Measurements from ENCODE around the gene KCNQ1.

Gene KCNQ1

DNA sequence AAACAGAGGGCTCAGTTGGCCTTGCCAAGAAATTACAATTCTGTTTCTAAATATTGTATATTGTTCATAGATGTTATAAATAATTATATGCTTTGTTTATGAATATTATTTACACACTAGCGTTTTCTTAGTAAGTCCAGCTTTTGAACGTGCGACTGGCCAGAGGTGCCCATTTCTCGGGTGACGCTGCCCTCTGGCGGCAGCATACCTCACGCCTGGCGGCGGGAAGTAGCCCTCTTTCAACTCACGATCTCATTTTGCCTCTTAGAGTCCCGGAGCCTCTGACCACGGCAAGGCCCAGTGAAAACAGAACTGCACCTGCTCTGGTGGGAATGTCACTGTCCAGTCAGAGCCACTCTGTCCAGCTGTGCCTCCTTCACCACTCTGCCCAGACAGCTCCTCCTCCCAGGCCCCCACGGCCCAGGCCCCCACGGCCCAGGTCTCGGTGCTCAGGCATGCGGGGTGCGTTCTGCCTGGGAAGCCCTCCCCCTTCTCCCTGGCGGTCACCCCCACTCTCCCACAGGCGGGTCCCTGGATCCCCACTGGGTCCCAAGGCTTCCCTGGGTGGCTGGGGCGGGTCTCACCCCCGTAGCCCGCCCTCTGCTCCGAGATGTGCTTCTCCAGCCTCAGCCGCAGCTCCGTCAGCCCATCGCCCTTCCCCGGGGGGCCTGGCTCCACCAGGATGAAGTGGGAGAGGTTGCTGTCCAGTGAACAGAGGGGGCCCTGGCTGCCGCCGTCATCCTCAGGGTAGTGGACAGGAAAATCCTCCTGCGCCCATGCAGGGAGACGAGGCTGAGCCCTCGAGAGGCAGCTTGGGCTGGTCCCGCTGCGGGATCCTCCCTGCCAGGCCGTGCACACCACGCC, 24.9 kb upstream of the KCNQ1 start:
- H3K27me3 ChIP-seq (ENCODE audit: insufficient read depth, low read length) = no peaks in the 10 kb centered on the region
- H3K27ac ChIP-seq (ENCODE audit: low read depth, low read length) = no peak overlapping the region
- H2AFZ ChIP-seq (ENCODE audit: low read length, unreplicated experiment) = no peak overlapping the region
- H3K4me3 ChIP-seq (ENCODE audit: low read depth, low read length) = no peak overlapping the region
- H3K36me3 ChIP-seq (ENCODE audit: insufficient read depth, low read length) = no peaks in the 10 kb centered on the region
- no peaks in the 10 kb centered on the region for H3K79me2 ChIP-seq (ENCODE audit: control insufficient read depth, insufficient read depth, low read length, unreplicated experiment)
- no peaks in the 10 kb centered on the region for H3K4me1 ChIP-seq (ENCODE audit: control insufficient read depth, insufficient read depth, low read length, unreplicated experiment)

DNA sequence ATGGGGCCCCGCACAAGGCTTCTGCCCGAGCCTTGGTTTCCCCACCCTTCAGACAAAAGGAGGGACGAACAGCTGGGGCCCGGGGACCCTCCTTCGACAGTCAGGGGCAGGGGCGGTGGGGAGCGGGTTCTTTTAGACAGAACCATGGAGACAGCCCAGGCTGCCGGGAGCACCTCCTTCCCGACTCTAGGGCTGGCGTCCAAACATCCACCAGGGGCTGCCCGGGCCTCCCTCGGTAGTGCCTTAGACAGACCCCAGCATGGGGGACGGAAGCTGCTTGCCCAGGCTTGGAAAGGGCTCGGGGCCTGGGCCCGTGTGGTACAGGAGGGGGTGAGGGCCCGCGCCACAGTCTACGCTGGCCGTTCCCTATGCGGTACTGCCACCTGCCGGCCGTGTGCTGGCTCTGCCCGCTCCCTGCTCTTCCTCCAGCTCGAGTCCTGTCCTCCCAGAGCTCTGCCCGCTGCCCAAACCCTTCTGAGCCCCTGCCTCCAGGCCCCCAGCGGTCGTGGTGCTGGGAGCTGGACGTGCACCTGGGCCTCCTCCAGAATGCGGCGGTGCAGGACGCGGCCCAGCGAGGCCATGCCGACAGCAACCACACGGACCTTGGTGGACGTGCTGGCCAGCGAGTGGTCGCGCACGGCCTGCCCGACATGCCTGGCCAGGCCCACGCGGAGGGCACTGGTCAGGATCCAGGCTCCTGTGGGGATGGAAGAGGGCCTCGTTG, 24.1 kb upstream of the KCNQ1 start:
- no peaks in the 10 kb centered on the region for H3K79me2 ChIP-seq (ENCODE audit: control insufficient read depth, insufficient read depth, low read length, unreplicated experiment)
- H3K27me3 ChIP-seq (ENCODE audit: insufficient read depth, low read length) = no peaks in the 10 kb centered on the region
- H3K4me3 ChIP-seq (ENCODE audit: low read depth, low read length) = no peak overlapping the region
- no peaks in the 10 kb centered on the region for H3K4me1 ChIP-seq (ENCODE audit: control insufficient read depth, insufficient read depth, low read length, unreplicated experiment)
- H3K27ac ChIP-seq (ENCODE audit: low read depth, low read length) = no peak overlapping the region
- H2AFZ ChIP-seq (ENCODE audit: low read length, unreplicated experiment) = no peak overlapping the region
- H3K36me3 ChIP-seq (ENCODE audit: insufficient read depth, low read length) = no peaks in the 10 kb centered on the region

DNA sequence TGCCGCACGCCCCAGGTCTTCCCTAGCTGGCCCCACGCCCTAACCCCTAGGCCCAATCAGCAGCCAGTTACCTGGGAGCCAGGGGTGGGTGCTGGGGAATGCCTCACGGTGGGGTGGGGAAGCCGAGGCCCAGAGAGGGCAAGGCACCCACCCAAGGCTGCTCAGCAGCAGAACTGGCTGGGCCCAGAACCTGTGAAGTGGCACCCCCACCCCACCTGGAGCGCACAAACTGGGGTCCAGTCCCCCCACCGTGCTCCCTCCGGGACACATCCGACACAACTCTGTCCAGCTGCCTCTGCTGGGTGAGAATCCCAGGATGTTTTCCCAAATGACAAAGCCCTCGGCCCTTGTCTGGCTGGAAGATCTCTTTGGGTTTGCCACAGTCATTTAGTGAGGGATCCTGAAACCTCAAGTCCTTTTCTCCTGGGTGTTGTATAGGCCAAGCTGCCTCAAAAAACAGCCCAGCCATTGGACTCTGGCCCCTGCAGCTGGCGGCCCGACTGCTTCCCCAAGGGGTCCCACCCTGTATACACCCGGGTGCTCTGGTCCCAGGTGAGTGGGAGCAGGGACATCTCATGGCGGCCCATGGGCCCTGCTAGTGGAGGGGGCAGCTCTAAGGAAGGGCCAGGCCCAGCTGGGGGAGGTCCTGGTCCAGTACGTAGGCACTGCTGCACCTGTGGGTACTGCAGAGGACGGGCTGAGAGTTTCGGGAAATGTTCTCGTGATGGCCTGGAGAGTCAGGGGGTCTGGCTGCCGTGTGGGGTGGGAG, 23.4 kb upstream of the KCNQ1 start:
- H3K27ac ChIP-seq (ENCODE audit: low read depth, low read length) = no peak overlapping the region
- no peaks in the 10 kb centered on the region for H3K79me2 ChIP-seq (ENCODE audit: control insufficient read depth, insufficient read depth, low read length, unreplicated experiment)
- H3K27me3 ChIP-seq (ENCODE audit: insufficient read depth, low read length) = no peaks in the 10 kb centered on the region
- no peaks in the 10 kb centered on the region for H3K4me1 ChIP-seq (ENCODE audit: control insufficient read depth, insufficient read depth, low read length, unreplicated experiment)
- H3K36me3 ChIP-seq (ENCODE audit: insufficient read depth, low read length) = no peaks in the 10 kb centered on the region
- no peak overlapping the region for H2AFZ ChIP-seq (ENCODE audit: low read length, unreplicated experiment)
- no peak overlapping the region for H3K4me3 ChIP-seq (ENCODE audit: low read depth, low read length)

DNA sequence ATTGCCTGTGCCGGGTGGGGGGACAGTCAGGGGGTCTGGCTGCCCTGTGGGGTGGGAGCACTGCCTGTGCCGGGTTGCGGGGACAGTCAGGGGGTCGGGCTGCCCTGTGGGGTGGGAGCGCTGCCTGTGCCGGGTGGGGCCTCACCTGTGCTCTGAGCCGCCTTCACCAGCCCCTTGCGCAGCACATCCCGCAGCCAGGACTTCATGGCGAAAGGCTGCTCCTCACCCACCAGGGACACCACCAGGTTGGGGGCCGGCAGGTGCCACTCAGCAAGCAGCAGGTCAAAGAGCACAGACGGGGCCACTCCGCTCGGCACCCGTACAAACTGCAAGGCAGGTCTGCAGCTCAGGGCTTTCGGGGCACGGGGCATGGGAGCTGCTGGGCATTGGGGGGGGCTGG, 22.8 kb upstream of the KCNQ1 start:
- H3K27me3 ChIP-seq (ENCODE audit: insufficient read depth, low read length) = no peaks in the 10 kb centered on the region
- no peak overlapping the region for H2AFZ ChIP-seq (ENCODE audit: low read length, unreplicated experiment)

DNA sequence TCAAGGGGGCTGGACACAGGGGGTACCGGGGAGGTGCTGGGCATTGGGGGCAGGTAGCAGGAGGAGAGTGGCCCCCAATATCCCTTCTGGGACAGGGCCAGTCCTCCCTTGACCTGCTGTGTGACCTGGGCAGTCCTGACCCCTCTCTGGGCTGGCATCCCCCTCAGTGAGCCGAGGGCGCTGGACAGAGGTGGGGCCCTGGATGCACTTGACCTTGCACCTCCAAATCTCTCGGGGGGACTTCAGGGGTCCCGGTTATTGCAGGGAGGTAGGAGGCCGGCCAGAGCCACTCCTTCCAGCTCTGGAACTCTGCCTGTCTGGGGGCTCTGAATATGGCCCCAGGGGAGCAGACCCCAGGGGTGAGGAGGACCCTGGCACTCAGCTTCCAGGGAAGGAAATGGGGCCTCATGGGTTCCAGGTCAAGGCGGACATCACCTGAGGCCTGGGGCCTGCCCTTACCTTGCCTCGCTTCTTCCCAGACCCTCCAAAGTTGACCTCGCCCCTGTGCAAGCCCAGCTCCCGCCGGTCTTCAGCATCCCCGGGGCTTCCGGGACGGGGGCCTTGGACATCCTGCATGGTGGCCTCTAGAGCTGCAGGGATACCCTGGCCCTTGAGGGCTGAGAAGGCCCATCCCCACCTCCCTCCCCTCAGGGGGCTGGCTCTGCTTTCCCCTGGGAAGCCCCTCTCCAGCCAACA, 22.2 kb upstream of the KCNQ1 start:
- H2AFZ ChIP-seq (ENCODE audit: low read length, unreplicated experiment) = no peak overlapping the region
- no peak overlapping the region for H3K4me3 ChIP-seq (ENCODE audit: low read depth, low read length)
- H3K4me1 ChIP-seq (ENCODE audit: control insufficient read depth, insufficient read depth, low read length, unreplicated experiment) = no peaks in the 10 kb centered on the region
- no peaks in the 10 kb centered on the region for H3K79me2 ChIP-seq (ENCODE audit: control insufficient read depth, insufficient read depth, low read length, unreplicated experiment)
- no peaks in the 10 kb centered on the region for H3K36me3 ChIP-seq (ENCODE audit: insufficient read depth, low read length)
- H3K27me3 ChIP-seq (ENCODE audit: insufficient read depth, low read length) = no peaks in the 10 kb centered on the region
- no peak overlapping the region for H3K27ac ChIP-seq (ENCODE audit: low read depth, low read length)

More for the DNA sequence above, 22.8 kb upstream of the KCNQ1 start:
- Histone ChIP-seq H3K4me3 (ENCODE audit: low read depth, low read length) (no peak overlapping the region), H3K79me2 (ENCODE audit: control insufficient read depth, insufficient read depth, low read length, unreplicated experiment) (no peaks in the 10 kb centered on the region), H3K36me3 (ENCODE audit: insufficient read depth, low read length) (no peaks in the 10 kb centered on the region), H3K4me1 (ENCODE audit: control insufficient read depth, insufficient read depth, low read length, unreplicated experiment) (no peaks in the 10 kb centered on the region), H3K27ac (ENCODE audit: low read depth, low read length) (no peak overlapping the region)

DNA sequence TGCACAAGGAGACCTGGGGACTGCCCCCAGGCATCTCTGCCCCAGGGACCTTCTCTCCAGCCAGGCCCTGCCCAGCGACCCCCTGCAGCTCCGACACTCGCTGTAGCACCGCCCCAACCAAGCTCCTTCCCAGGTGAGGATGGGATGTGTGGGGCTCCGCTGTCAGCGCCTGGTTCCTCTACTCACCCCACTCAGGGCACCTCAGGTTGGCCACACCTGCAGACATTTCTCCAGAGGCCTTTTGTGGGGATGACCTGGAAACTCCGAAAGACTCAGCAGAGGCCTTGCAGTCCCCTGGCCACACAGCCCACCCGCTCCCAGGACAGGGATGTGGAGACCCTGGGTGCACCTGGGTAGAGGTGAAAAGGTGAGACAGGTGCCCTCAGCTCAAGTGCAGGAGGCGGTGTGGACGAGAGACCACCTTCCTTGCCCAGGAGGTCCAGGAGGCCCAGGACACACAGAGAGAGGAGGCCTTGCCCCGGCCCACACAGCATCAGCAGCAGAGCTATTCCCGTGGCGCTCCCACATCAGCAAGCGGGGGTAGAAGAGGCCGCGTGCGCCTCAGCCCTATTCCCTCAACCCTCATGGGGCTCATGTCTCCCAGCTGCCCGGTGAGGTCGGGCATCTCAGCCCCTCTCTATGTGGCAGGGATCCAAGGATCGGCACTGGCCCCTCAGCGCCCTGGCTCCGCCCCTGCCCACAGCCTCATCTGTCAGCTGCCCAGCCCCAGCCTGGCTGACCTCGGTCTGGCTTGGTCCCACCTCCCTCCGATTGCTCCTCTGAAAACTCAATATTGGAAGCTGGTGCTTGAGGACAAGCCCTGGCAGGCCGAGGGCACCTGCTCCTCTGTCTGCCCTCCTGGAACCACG, 21.4 kb upstream of the KCNQ1 start:
- H3K36me3 ChIP-seq (ENCODE audit: insufficient read depth, low read length) = no peaks in the 10 kb centered on the region
- no peak overlapping the region for H2AFZ ChIP-seq (ENCODE audit: low read length, unreplicated experiment)
- H3K79me2 ChIP-seq (ENCODE audit: control insufficient read depth, insufficient read depth, low read length, unreplicated experiment) = no peaks in the 10 kb centered on the region
- no peaks in the 10 kb centered on the region for H3K27me3 ChIP-seq (ENCODE audit: insufficient read depth, low read length)
- no peaks in the 10 kb centered on the region for H3K4me1 ChIP-seq (ENCODE audit: control insufficient read depth, insufficient read depth, low read length, unreplicated experiment)
- H3K4me3 ChIP-seq (ENCODE audit: low read depth, low read length) = no peak overlapping the region
- no peak overlapping the region for H3K27ac ChIP-seq (ENCODE audit: low read depth, low read length)

DNA sequence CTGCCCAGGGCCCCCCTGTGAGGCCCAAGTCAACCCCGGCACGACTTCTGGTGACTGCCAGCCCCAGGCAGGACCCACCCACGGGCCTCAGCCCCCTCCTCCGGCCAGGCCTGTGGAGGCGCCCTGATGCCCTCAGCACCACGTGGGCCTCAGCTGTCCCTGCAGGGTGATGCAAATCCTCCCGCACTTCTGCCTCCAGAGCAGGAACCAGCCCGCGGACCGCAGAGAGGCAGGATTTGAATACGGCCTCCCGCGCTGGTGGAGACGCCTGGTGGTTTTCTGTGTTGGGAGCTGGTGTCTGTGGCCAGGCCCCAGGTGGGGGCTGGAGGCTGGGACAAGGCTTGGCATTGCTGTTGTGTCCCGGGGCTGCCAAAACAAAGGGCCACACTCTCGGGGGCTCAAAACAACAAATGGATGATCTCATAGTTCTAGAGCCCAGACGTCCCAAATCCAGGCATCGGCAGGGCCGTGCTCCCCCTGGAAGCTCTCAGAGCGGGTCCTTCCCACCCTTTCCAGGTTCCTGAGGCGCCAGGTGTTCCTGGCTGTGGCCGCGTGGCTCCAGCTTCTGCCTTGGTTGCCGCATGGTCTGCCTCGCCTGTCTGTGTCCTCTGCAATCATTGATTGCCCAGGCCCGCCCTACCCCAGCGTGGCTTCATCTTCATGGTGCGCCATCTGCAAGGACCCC, 19.9 kb upstream of the KCNQ1 start:
- Histone ChIP-seq H3K79me2 (ENCODE audit: control insufficient read depth, insufficient read depth, low read length, unreplicated experiment) (no peaks in the 10 kb centered on the region), H2AFZ (ENCODE audit: low read length, unreplicated experiment) (no peak overlapping the region), H3K27me3 (ENCODE audit: insufficient read depth, low read length) (no peaks in the 10 kb centered on the region), H3K4me3 (ENCODE audit: low read depth, low read length) (no peak overlapping the region), H3K36me3 (ENCODE audit: insufficient read depth, low read length) (no peaks in the 10 kb centered on the region), H3K4me1 (ENCODE audit: control insufficient read depth, insufficient read depth, low read length, unreplicated experiment) (no peaks in the 10 kb centered on the region), H3K27ac (ENCODE audit: low read depth, low read length) (no peak overlapping the region)

DNA sequence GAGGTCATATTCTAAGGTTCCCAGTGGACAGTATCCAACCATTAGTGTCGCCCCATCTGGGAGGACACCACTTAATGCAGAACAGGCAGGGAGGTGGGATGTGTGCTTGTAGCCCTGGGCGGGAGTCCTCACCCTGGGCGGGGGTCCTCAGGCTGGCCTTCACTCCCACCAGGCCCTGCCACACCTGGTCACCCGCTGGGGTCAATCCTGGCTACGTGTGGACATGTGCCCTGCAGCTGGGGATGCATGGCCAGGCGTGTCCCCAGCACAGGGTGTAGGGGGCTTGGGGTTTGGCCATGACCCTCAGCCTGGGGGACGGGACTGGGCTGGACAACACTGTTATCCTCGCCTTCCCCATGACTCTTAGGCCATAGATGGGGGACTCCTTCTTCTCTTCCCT, 19.3 kb upstream of the KCNQ1 start:
- Histone ChIP-seq H3K27me3 (ENCODE audit: insufficient read depth, low read length) (no peaks in the 10 kb centered on the region), H3K36me3 (ENCODE audit: insufficient read depth, low read length) (no peaks in the 10 kb centered on the region), H2AFZ (ENCODE audit: low read length, unreplicated experiment) (no peak overlapping the region), H3K79me2 (ENCODE audit: control insufficient read depth, insufficient read depth, low read length, unreplicated experiment) (no peaks in the 10 kb centered on the region), H3K27ac (ENCODE audit: low read depth, low read length) (no peak overlapping the region), H3K4me1 (ENCODE audit: control insufficient read depth, insufficient read depth, low read length, unreplicated experiment) (no peaks in the 10 kb centered on the region), H3K4me3 (ENCODE audit: low read depth, low read length) (no peak overlapping the region)

DNA sequence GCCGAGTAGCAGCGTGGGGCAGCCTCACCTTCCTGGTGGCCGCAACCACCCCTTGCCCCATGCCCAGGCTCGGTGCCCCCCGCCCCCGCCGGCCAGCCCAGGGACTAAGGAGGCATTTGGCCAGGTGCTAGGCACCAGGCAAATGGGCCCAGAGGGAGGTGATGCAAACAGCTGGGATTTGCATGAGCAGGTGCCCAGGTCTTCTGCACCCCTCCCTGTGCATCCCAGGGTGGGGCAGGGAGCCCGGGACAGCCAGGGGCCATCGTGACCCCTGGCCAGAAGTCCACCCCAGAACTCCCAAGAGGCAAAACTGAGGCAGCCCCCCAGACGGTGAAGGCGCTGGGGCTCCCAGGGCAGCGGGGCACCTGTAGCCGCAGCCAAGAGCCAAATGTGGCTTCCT, 18.6 kb upstream of the KCNQ1 start:
- Histone ChIP-seq H3K36me3 (ENCODE audit: insufficient read depth, low read length) (no peaks in the 10 kb centered on the region), H3K27ac (ENCODE audit: low read depth, low read length) (no peak overlapping the region), H3K79me2 (ENCODE audit: control insufficient read depth, insufficient read depth, low read length, unreplicated experiment) (no peaks in the 10 kb centered on the region), H2AFZ (ENCODE audit: low read length, unreplicated experiment) (no peak overlapping the region), H3K4me1 (ENCODE audit: control insufficient read depth, insufficient read depth, low read length, unreplicated experiment) (no peaks in the 10 kb centered on the region), H3K4me3 (ENCODE audit: low read depth, low read length) (no peak overlapping the region), H3K27me3 (ENCODE audit: insufficient read depth, low read length) (no peaks in the 10 kb centered on the region)

Data from ACC112 (cell line).